Measurements from ENCODE around the gene AK8.

DNA sequence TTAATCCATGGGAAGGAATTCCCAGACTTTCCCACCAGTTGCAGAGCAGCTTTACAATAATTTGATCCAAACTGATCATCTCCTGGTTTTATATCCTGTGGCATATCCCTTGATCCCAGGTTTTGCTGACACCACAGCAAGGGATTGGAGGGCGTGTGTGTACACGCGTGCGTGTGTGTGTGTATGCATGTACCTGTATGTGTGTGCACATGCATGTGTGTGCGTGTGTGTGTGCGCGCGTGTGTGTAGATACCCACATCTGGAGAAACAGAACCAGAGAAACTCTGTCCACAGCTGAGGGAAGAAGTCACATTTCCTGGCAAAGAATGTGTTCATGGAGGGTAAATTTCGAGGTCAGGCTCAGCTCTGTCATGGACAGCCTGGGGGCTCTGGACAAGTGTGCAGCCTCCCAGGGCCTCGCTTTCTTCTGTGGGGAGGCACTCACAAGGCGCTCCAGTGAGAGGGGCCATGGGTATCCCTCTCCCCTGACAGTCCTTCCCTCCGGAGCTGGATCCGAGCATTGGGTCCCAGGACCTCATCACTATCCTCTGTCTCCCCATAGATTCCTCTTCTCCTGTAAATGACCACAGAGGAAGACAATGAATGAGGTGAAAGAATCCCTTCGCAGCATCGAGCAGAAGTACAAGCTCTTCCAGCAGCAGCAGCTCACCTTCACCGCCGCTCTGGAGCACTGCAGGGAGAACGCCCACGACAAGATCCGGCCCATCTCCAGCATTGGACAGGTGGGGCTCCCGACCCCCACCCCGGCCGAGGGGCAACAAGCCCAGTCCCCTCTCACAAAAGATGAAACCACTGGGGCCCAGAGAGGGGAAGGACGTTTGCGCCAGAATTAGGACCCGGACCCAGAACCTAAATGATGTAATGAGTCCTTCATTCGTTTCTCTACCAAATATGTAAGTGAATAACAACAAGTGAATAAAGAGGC lies 5.5 kb upstream of the AK8 start:
- TF ChIP-seq, protein P1, sequence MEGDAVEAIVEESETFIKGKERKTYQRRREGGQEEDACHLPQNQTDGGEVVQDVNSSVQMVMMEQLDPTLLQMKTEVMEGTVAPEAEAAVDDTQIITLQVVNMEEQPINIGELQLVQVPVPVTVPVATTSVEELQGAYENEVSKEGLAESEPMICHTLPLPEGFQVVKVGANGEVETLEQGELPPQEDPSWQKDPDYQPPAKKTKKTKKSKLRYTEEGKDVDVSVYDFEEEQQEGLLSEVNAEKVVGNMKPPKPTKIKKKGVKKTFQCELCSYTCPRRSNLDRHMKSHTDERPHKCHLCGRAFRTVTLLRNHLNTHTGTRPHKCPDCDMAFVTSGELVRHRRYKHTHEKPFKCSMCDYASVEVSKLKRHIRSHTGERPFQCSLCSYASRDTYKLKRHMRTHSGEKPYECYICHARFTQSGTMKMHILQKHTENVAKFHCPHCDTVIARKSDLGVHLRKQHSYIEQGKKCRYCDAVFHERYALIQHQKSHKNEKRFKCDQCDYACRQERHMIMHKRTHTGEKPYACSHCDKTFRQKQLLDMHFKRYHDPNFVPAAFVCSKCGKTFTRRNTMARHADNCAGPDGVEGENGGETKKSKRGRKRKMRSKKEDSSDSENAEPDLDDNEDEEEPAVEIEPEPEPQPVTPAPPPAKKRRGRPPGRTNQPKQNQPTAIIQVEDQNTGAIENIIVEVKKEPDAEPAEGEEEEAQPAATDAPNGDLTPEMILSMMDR (IDR thresholded peaks at IDR 0.05), result no peak
- TF ChIP-seq EP300 (IDR thresholded peaks at IDR 0.05) (no peak), POLR2A (IDR thresholded peaks at IDR 0.05) (no peak)

Measured in ovary (tissue), 3 donors.